Activated naive CD8-positive, alpha-beta T cell treated with anti-CD3 and anti-CD28 coated beads, Interleukin-2, amount 10 ng/mL, durations not matched to agents 7 days and 5 days (primary cell): ENCODE results near the gene COMMD8. TPM values are rescaled to one million over a fixed set of nuclear protein-coding genes. Genes with fewer than 3 reads are reported as not detected.

Experiments used
- ATAC-seq: fragments of 150-1000 bp; cut with Tn5 transposase; one replicate; pipeline ENCODE4 v1.10.0; 2021; ENCODE audit warnings: low read depth, moderate library complexity
- POLR2A ChIA-PET: fragments of 350-600 bp; sonication (Branson Sonifier 250); formaldehyde crosslinking; loops from one replicate; lab custom pipeline; 2021; ENCODE audit warnings: antibody characterized with exemption; lab: Charles Lee
- DNase-seq: peaks from one replicate; pipeline ENCODE4 v3.0.0; 2021
- H3K27ac Mint-ChIP-seq: one replicate; pipeline ENCODE4 v1.8.0; 2022; ENCODE audit warnings: mild to moderate bottlenecking, mixed read lengths
- H3K27me3 Mint-ChIP-seq: one replicate; pipeline ENCODE4 v1.8.0; 2022; ENCODE audit warnings: mild to moderate bottlenecking, moderate library complexity, mixed read lengths
- H3K36me3 Mint-ChIP-seq: one replicate; pipeline ENCODE4 v1.8.0; 2021; ENCODE audit warnings: mild to moderate bottlenecking, mixed read lengths
- H3K4me1 Mint-ChIP-seq: one replicate; pipeline ENCODE4 v1.8.0; 2021; ENCODE audit warnings: mixed read lengths
- H3K4me3 Mint-ChIP-seq: one replicate; pipeline ENCODE4 v1.8.0; 2022; ENCODE audit warnings: mild to moderate bottlenecking, moderate library complexity, mixed read lengths
- H3K9me3 Mint-ChIP-seq: one replicate; pipeline ENCODE4 v1.8.0; 2021; ENCODE audit warnings: mixed read lengths
- total RNA-seq, 2 experiments: library from RNA; stranded (reverse); gene quantifications; one replicate each; pipeline ENCODE4 v1.2.3, GENCODE V29; 2021

Gene COMMD8
- total RNA-seq, 2 experiments from 2014 or later, result 23.4 to 24.0 TPM

- DNase-seq (no peak), ATAC-seq (no peak)
- Mint-ChIP-seq H3K4me1 (no peaks in the 10 kb centered on the region), H3K27ac (no peak overlapping the region), H3K27me3 (peaks cover 11% of the 10 kb centered on the region), H3K4me3 (no peak overlapping the region), H3K9me3 (no peaks in the 10 kb centered on the region), H3K36me3 (no peaks in the 10 kb centered on the region)
- POLR2A ChIA-PET, result no interaction called here
Observed at GRCh38 chr4:47410271-47410670, 53.2 kb downstream of the COMMD8 start.

- no peaks in the 10 kb centered on the region for H3K9me3 Mint-ChIP-seq
- POLR2A ChIA-PET, result no interaction called here
- H3K4me1 Mint-ChIP-seq, result no peaks in the 10 kb centered on the region
- peaks cover 15% of the 10 kb centered on the region for H3K27me3 Mint-ChIP-seq
- DNase-seq (no peak), ATAC-seq (no peak)
- no peak overlapping the region for H3K4me3 Mint-ChIP-seq
- H3K27ac Mint-ChIP-seq, result no peak overlapping the region
- no peaks in the 10 kb centered on the region for H3K36me3 Mint-ChIP-seq
Observed at GRCh38 chr4:47406408-47406807, 57.1 kb downstream of the COMMD8 start.

Other genes starting within 250 kb of the COMMD8 start
- 10 to 100 TPM; 10.9 to 16.1 TPM for gene ATP10D, start 21.6 kb upstream of the COMMD8 start, total RNA-seq